ENCODE measurements around the gene CHD5. TPM values are rescaled to one million over a fixed set of nuclear protein-coding genes. Genes with fewer than 3 reads are reported as not detected.

Gene CHD5
- total RNA-seq, 1 experiment from 2014 or later = 2.4 TPM

DNA sequence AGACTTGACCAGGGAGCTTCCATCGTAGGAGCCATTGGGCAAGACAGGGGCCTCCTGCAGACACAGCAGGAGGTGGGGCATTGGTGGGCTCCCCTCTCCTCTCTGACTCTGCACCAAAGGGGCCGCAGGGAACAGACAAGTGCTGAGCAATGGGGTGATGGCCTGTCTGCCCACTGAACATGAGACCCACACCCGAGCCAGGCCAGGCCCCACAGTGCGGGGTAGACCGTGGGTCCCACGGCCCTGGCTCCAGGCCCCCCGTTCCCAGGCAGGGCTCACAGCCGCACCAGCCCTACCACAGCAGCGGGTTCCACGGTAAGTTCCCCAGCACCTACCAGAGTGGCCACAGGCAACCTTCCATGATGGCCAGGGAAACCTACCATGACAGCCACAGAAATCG, 45.9 kb downstream of the CHD5 start:
- H3K27me3 Mint-ChIP-seq (ENCODE audit: low read depth) = peaks cover 2% of the 10 kb centered on the region; the same call in 1 of the 2 replicates
- no peak overlapping the region for H3K27ac Mint-ChIP-seq
- ATAC-seq (no peak), DNase-seq (ENCODE audit: low spot score) (peak; percentile 1)
- TF ChIP-seq FOXP1 (CRISPR knock-in tag; IDR thresholded peaks at IDR 0.05; ENCODE audit: borderline replicate concordance) (no peak), EMX1 (CRISPR knock-in tag; IDR thresholded peaks at IDR 0.05) (no peak), GABPB1 (CRISPR knock-in tag; IDR thresholded peaks at IDR 0.05) (no peak)
- H3K9me3 Mint-ChIP-seq = peaks cover 10% of the 10 kb centered on the region
- ChIA-PET POLR2A (no interaction called here), CTCF (no interaction called here)
- no peak overlapping the region for H3K4me3 Mint-ChIP-seq
- no peaks in the 10 kb centered on the region for H3K4me1 Mint-ChIP-seq
- no peaks in the 10 kb centered on the region for H3K36me3 Mint-ChIP-seq

GRCh38 chr1:6133146-6133895, 46.8 kb downstream of the CHD5 start:
- ATAC-seq (no peak), DNase-seq (ENCODE audit: low spot score) (peak; percentile 7)
- Mint-ChIP-seq H3K36me3 (no peaks in the 10 kb centered on the region), H3K27me3 (ENCODE audit: low read depth) (peaks cover 10% of the 10 kb centered on the region), H3K9me3 (peaks cover 10% of the 10 kb centered on the region), H3K27ac (no peak overlapping the region), H3K4me1 (no peaks in the 10 kb centered on the region), H3K4me3 (no peak overlapping the region)
- TF ChIP-seq NFYB (CRISPR knock-in tag; conservative IDR thresholded peaks at IDR 0.05; ENCODE audit: low read depth) (no peak), MYBL2 (CRISPR knock-in tag; IDR thresholded peaks at IDR 0.05) (no peak), ETV6 (CRISPR knock-in tag; IDR thresholded peaks at IDR 0.05) (no peak), SOX15 (CRISPR knock-in tag; IDR thresholded peaks at IDR 0.05) (no peak), NR2C2 (CRISPR knock-in tag; IDR thresholded peaks at IDR 0.05) (no peak), ZSCAN18 (CRISPR knock-in tag; IDR thresholded peaks at IDR 0.05) (no peak), FOXP1 (CRISPR knock-in tag; IDR thresholded peaks at IDR 0.05; ENCODE audit: borderline replicate concordance) (no peak), TEAD4 (CRISPR knock-in tag; IDR thresholded peaks at IDR 0.05) (no peak), CTCF (IDR thresholded peaks at IDR 0.05) (no peak), FOXK1 (CRISPR knock-in tag; IDR thresholded peaks at IDR 0.05) (no peak), ZNF263 (CRISPR knock-in tag; IDR thresholded peaks at IDR 0.05; ENCODE audit: low read depth) (no peak), ESRRA (CRISPR knock-in tag; IDR thresholded peaks at IDR 0.05; ENCODE audit: borderline replicate concordance) (no peak), JUN (CRISPR knock-in tag; IDR thresholded peaks at IDR 0.05) (no peak), OVOL2 (CRISPR knock-in tag; IDR thresholded peaks at IDR 0.05; ENCODE audit: borderline replicate concordance) (no peak)
- POLR2A ChIA-PET = no interaction called here
- CTCF ChIA-PET = no interaction called here

DNA sequence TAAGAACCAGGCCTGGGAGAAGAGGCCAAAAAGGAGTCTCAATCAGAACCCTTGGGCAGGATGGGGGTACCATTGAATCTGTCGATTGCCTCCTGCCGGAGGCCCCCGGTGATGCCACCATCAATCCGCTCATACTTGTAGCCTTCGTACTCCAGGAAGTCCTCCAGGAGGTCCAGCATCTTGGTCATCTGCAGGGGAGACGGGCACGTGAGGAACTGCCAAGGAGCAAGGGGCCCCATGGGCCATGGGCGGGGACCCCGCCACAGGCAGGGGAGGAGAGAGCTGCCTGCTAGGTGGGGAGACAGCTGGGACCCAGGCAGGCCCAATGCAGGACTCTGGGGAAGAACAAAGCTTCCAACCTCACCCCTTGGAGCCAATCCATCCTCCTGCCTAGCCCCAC, 48.6 kb downstream of the CHD5 start:
- H3K9me3 Mint-ChIP-seq = peaks cover 10% of the 10 kb centered on the region
- no peak for ATAC-seq
- CTCF ChIA-PET = no interaction called here
- POLR2A ChIA-PET = no interaction called here
- DNase-seq (ENCODE audit: low spot score) = no peak
- H3K27me3 Mint-ChIP-seq (ENCODE audit: low read depth) = peaks cover 23% of the 10 kb centered on the region
- no peak for TF ChIP-seq HMGXB4 (CRISPR knock-in tag; IDR thresholded peaks at IDR 0.05)
- TF ChIP-seq, protein P1, sequence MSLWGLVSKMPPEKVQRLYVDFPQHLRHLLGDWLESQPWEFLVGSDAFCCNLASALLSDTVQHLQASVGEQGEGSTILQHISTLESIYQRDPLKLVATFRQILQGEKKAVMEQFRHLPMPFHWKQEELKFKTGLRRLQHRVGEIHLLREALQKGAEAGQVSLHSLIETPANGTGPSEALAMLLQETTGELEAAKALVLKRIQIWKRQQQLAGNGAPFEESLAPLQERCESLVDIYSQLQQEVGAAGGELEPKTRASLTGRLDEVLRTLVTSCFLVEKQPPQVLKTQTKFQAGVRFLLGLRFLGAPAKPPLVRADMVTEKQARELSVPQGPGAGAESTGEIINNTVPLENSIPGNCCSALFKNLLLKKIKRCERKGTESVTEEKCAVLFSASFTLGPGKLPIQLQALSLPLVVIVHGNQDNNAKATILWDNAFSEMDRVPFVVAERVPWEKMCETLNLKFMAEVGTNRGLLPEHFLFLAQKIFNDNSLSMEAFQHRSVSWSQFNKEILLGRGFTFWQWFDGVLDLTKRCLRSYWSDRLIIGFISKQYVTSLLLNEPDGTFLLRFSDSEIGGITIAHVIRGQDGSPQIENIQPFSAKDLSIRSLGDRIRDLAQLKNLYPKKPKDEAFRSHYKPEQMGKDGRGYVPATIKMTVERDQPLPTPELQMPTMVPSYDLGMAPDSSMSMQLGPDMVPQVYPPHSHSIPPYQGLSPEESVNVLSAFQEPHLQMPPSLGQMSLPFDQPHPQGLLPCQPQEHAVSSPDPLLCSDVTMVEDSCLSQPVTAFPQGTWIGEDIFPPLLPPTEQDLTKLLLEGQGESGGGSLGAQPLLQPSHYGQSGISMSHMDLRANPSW (CRISPR knock-in tag; conservative IDR thresholded peaks at IDR 0.05; ENCODE audit: low read depth) = no peak
- no peak for TF ChIP-seq ZNF423 (CRISPR knock-in tag; IDR thresholded peaks at IDR 0.05)
- TF ChIP-seq EMX1 (CRISPR knock-in tag; IDR thresholded peaks at IDR 0.05) = no peak
- TF ChIP-seq ATF3 (CRISPR knock-in tag; conservative IDR thresholded peaks at IDR 0.05) = no peak
- no peak for TF ChIP-seq CDX4 (CRISPR knock-in tag; IDR thresholded peaks at IDR 0.05; ENCODE audit: borderline replicate concordance)
- TF ChIP-seq MYBL2 (CRISPR knock-in tag; IDR thresholded peaks at IDR 0.05) = no peak
- TF ChIP-seq ZSCAN18 (CRISPR knock-in tag; IDR thresholded peaks at IDR 0.05) = no peak
- no peak for TF ChIP-seq ZNF121 (CRISPR knock-in tag; IDR thresholded peaks at IDR 0.05)
- TF ChIP-seq NR1H2 (CRISPR knock-in tag; IDR thresholded peaks at IDR 0.05) = no peak
- no peak overlapping the region for H3K27ac Mint-ChIP-seq
- H3K4me1 Mint-ChIP-seq = 0 out of 2 replicates have a peak, but pooled peaks cover 3% of the 10 kb centered on the region
- H3K4me3 Mint-ChIP-seq = no peak overlapping the region
- H3K36me3 Mint-ChIP-seq = no peaks in the 10 kb centered on the region
